Loucy (cell line): Measurements from ENCODE around the gene SIAH1.

ENCODE experiments used
- H2AFZ ChIP-seq: fragments of 200-600 bp; sonication (generic); 2 replicates; pipeline ENCODE4 v1.6.0; 2016; ENCODE audit warnings: antibody characterized with exemption, mild to moderate bottlenecking, low read length, moderate library complexity
- H3F3A ChIP-seq: fragments of 200-600 bp; 2 replicates; pipeline ENCODE4 v1.6.0; 2016; ENCODE audit warnings: antibody characterized with exemption, low read depth, mild to moderate bottlenecking
- H3K27me3 ChIP-seq: fragments of 200-600 bp; sonication (generic); 2 replicates; pipeline ENCODE4 v1.6.1; 2014; ENCODE audit warnings: low read length, mild to moderate bottlenecking; ENCODE audit not compliant: insufficient read depth, poor library complexity, severe bottlenecking
- H3K36me3 ChIP-seq: fragments of 200-600 bp; sonication (generic); 2 replicates; pipeline ENCODE4 v1.6.1; 2016; ENCODE audit warnings: low read length; ENCODE audit not compliant: insufficient read depth
- H3K4me1 ChIP-seq: fragments of 200-600 bp; sonication (generic); 2 replicates; pipeline ENCODE4 v1.5.1; 2014; ENCODE audit warnings: low read length, mild to moderate bottlenecking; ENCODE audit not compliant: insufficient read depth, poor library complexity, severe bottlenecking
- H3K4me2 ChIP-seq: fragments of 200-600 bp; sonication (generic); 2 replicates; pipeline ENCODE4 v1.6.0; 2014; ENCODE audit warnings: antibody characterized with exemption, low read length, low read depth, mild to moderate bottlenecking; ENCODE audit not compliant: poor library complexity, severe bottlenecking
- H3K4me3 ChIP-seq: fragments of 200-600 bp; sonication (generic); 2 replicates; pipeline ENCODE4 v1.5.1; 2014; ENCODE audit warnings: low read length, mild to moderate bottlenecking, mixed read lengths; ENCODE audit not compliant: poor library complexity, severe bottlenecking
- H3K79me2 ChIP-seq: fragments of 200-600 bp; sonication (generic); 2 replicates; pipeline ENCODE4 v1.6.1; 2014; ENCODE audit warnings: low read length; ENCODE audit not compliant: insufficient read depth
- H3K9ac ChIP-seq: fragments of 200-600 bp; sonication (generic); 2 replicates; pipeline ENCODE4 v1.6.0; 2014; ENCODE audit warnings: mild to moderate bottlenecking, low read depth, low read length, moderate library complexity; ENCODE audit not compliant: poor library complexity, severe bottlenecking
- H3K9me2 ChIP-seq: fragments of 200-600 bp; sonication (generic); replicated peaks from 2 replicates; pipeline ENCODE4 v1.6.1; 2016; ENCODE audit warnings: low read depth, low read length, mixed read lengths
- H3K9me3 ChIP-seq: fragments of 200-600 bp; sonication (generic); 2 replicates; pipeline ENCODE4 v1.6.1; 2014; ENCODE audit warnings: mild to moderate bottlenecking, antibody characterized with exemption, low read length, low read depth; ENCODE audit not compliant: insufficient read depth
- H4K20me1 ChIP-seq: fragments of 200-600 bp; sonication (generic); 2 replicates; pipeline ENCODE4 v1.6.0; 2014; ENCODE audit warnings: antibody characterized with exemption, low read length, mild to moderate bottlenecking; ENCODE audit not compliant: insufficient read depth, poor library complexity, severe bottlenecking
- CTCF ChIP-seq: fragments of 200-600 bp; sonication (generic); conservative IDR thresholded peaks from 2 replicates; pipeline ENCODE4 v1.5.1; 2014; ENCODE audit warnings: mild to moderate bottlenecking, antibody characterized with exemption, low read length
- EZH2phosphoT487 ChIP-seq: fragments of 200-600 bp; IDR thresholded peaks from 2 replicates; pipeline ENCODE4 v1.6.1; 2018; ENCODE audit warnings: antibody characterized with exemption, mild to moderate bottlenecking, moderate library complexity, borderline replicate concordance

Gene SIAH1

GRCh38 chr16:48310908-48311641 is 74.1 kb downstream of the SIAH1 start:
- Histone ChIP-seq H3K4me2 (no peak overlapping the region), H3K4me1 (no peaks in the 10 kb centered on the region), H3K4me3 (no peak overlapping the region), H3K79me2 (no peaks in the 10 kb centered on the region), H2AFZ (no peak overlapping the region), H3K9me2 (no peaks in the 10 kb centered on the region), H3K36me3 (peaks cover 60% of the 10 kb centered on the region), H4K20me1 (no peaks in the 10 kb centered on the region), H3F3A (peaks cover 5% of the 10 kb centered on the region; the same call in 1 of the 2 replicates), H3K27me3 (no peaks in the 10 kb centered on the region), H3K9me3 (peaks cover 17% of the 10 kb centered on the region; the same call in 1 of the 2 replicates), H3K9ac (no peak overlapping the region)
- no peak for TF ChIP-seq EZH2phosphoT487
- TF ChIP-seq CTCF: no peak
